ENCODE measurements around the gene ZHX3. TPM values are rescaled to one million over a fixed set of nuclear protein-coding genes. Genes with fewer than 3 reads are reported as not detected.

ZHX3 gene
- total RNA-seq, 1 donor from 2014 or later: 13.9 TPM

DNA sequence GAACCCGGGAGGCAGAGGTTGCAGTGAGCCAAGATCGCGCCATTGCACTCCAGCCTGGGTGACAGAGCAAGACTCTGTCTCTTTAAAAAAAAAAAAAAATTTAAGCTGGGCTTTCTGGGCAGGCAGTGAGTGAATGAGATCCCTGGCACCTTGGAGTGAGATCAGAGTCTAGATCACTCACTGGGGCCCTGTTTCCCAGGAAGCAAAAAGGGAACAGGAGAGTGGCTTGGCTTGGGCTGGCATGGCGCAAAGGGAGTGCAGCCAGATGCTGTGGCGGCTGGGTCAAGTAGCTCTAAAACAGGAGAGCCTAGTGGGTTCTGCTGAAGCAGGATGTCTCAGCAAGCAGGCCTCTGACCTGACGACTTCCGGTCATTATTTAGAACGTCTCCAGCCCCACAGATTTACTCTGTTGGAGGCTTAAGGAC is 169.8 kb downstream of the ZHX3 start:
- peaks cover 20% of the 10 kb centered on the region for H3K4me1 Mint-ChIP-seq
- TF ChIP-seq CTCF (IDR thresholded peaks at IDR 0.05; ENCODE audit: unreplicated experiment): no peak

DNA sequence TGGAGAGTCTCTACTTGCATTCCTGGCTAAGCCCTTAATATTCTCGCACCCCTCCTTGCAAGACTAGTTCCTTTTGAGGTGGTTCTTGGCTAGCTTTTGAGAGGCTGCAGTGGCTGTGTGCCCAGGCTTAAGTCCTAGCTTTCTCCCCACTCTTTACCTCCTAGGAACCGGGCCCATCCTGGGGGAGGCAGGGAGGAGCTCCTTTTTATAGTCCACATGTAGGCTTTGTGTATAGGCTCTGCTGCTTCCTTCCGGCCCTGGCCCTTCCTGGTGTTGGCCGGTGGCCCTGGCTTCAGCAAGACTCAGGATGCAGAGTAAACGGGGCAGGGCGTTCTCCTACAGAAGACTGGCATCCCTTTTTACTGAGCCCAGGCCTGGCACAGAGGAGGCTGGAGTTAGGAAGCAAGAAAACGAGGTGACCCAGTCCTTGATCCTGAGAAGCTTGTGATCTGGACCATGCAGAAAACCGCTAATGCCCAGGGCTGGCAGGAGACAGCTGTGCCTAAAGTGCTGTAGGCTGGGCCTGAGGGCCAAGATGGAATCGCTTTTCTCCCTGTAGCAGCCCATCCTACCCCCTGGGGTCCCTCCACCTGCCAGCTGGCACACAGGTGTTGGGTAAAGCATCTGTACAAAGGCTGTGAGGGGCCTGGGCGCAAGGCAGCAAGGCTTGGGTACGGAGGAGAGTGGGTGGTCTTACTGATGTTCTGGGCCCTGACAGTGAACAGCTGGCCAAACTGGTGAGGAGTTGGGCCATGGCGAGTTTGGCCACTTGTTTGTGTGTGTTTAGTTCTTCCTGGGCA is 171.5 kb downstream of the ZHX3 start:
- DNase-seq (ENCODE audit: low spot score in 2 of 2, unreplicated experiment in 2 of 2): no peak
- no peak for TF ChIP-seq CTCF (IDR thresholded peaks at IDR 0.05; ENCODE audit: unreplicated experiment)
- no peak overlapping the region for H3K27ac Mint-ChIP-seq

More for the DNA sequence above, 169.8 kb downstream of the ZHX3 start:
- Mint-ChIP-seq H3K4me3 (no peak overlapping the region), H3K9me3 (no peaks in the 10 kb centered on the region), H3K27ac (no peak overlapping the region), H3K36me3 (peaks cover 15% of the 10 kb centered on the region), H3K27me3 (ENCODE audit: low read depth) (no peaks in the 10 kb centered on the region)
- no peak for DNase-seq (ENCODE audit: low spot score in 2 of 2, unreplicated experiment in 2 of 2)

DNA sequence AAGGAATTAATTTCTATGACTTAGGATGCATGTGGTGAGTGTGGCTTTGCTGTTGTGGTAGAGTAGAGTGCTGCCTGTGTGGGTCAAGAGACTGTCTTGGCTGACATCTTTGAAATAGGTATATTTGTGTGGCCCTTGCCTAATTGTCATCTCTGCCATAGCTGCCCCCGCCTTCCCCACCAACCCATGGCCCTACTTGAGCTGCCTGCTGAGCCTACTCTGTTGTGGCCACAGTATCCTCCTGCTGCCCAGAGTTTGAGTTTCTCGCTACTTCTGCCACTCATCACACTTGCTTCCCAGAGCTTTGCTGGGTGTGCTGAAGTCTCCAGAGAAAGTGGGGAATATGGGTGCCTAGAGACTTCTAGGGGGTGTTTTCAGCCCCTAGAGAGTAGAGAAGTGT is 172.2 kb downstream of the ZHX3 start:
- TF ChIP-seq CTCF (IDR thresholded peaks at IDR 0.05; ENCODE audit: unreplicated experiment): no peak
- Mint-ChIP-seq H3K4me1 (peaks cover 37% of the 10 kb centered on the region), H3K27ac (no peak overlapping the region), H3K36me3 (peaks cover 15% of the 10 kb centered on the region), H3K9me3 (no peaks in the 10 kb centered on the region), H3K27me3 (ENCODE audit: low read depth) (no peaks in the 10 kb centered on the region), H3K4me3 (no peak overlapping the region)
- DNase-seq (ENCODE audit: low spot score in 2 of 2, unreplicated experiment in 2 of 2): no peak

More for the DNA sequence above, 171.5 kb downstream of the ZHX3 start:
- no peaks in the 10 kb centered on the region for H3K27me3 Mint-ChIP-seq (ENCODE audit: low read depth)
- no peaks in the 10 kb centered on the region for H3K9me3 Mint-ChIP-seq
- H3K4me3 Mint-ChIP-seq: no peak overlapping the region
- H3K4me1 Mint-ChIP-seq: peaks cover 32% of the 10 kb centered on the region
- peaks cover 15% of the 10 kb centered on the region for H3K36me3 Mint-ChIP-seq

GRCh38 chr20:41143354-41143753 is 174.2 kb downstream of the ZHX3 start:
- Mint-ChIP-seq H3K36me3 (peaks cover 9% of the 10 kb centered on the region), H3K9me3 (no peaks in the 10 kb centered on the region), H3K27me3 (ENCODE audit: low read depth) (no peaks in the 10 kb centered on the region), H3K4me1 (peaks cover 51% of the 10 kb centered on the region), H3K4me3 (no peak overlapping the region), H3K27ac (peak overlapping the region; percentile 6)
- DNase-seq (ENCODE audit: low spot score in 2 of 2, unreplicated experiment in 2 of 2): no peak
- no peak for TF ChIP-seq CTCF (IDR thresholded peaks at IDR 0.05; ENCODE audit: unreplicated experiment)

DNA sequence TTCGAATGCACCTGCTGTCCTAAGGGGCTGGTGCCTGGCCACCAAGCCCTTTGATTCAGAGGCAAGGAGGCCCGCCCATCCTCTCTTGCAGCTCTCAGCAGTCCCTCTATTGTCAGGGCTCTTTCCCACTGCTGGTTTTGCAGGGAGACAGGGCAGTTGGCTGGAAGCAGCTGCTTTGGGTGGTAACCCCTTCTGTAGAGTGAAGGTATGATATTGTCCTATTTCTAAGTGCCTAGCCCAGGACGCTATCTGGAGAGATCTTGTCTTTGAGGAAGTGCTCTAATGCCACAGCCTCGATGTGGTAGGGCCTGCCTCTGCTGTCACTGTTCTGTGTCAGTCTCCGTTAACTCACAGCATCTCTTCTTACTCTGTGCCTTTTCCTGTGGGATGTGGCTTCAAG is 174.6 kb downstream of the ZHX3 start:
- Mint-ChIP-seq H3K4me3 (no peak overlapping the region), H3K4me1 (peaks cover 51% of the 10 kb centered on the region), H3K9me3 (no peaks in the 10 kb centered on the region), H3K27me3 (ENCODE audit: low read depth) (no peaks in the 10 kb centered on the region), H3K36me3 (peaks cover 9% of the 10 kb centered on the region), H3K27ac (no peak overlapping the region)
- DNase-seq (ENCODE audit: low spot score in 2 of 2, unreplicated experiment in 2 of 2): no peak
- TF ChIP-seq CTCF (IDR thresholded peaks at IDR 0.05; ENCODE audit: unreplicated experiment): no peak
